BJ (cell line): Measurements from ENCODE around the gene ADRA1B. TPM values are rescaled to one million over a fixed set of nuclear protein-coding genes. Genes with fewer than 3 reads are reported as not detected.

ENCODE experiments used
- CTCF ChIA-PET: fragments of 350-600 bp; formaldehyde crosslinking; extraction: SDS; loops from one replicate; lab custom pipeline; 2021; ENCODE audit warnings: antibody characterized with exemption, inconsistent platforms; lab: Yijun Ruan, JAX
- POLR2A ChIA-PET: fragments of 300-600 bp; sonication (Branson Sonifier 250); formaldehyde crosslinking; extraction: SDS; loops from one replicate; lab custom pipeline; 2021; ENCODE audit warnings: antibody characterized with exemption; lab: Charles Lee
- DNase-seq: peaks from one replicate; pipeline ENCODE4 v3.0.0-alpha.2; 2011; ENCODE audit warnings: low read depth
- H3K27me3 ChIP-seq: 2 replicates; pipeline ENCODE4 v1.6.0; 2011; ENCODE audit warnings: low read length; ENCODE audit not compliant: control insufficient read depth, insufficient read depth
- H3K36me3 ChIP-seq: 2 replicates; pipeline ENCODE4 v1.5.1; 2011; ENCODE audit warnings: low read length; ENCODE audit not compliant: control insufficient read depth, insufficient read depth
- H3K4me3 ChIP-seq: 2 replicates; pipeline ENCODE4 v1.5.1; 2011; ENCODE audit warnings: low read depth, mild to moderate bottlenecking, control low read depth, low read length
- CTCF ChIP-seq: IDR thresholded peaks from 2 replicates; pipeline ENCODE4 v1.5.1; 2011; ENCODE audit warnings: low read depth, mild to moderate bottlenecking, control low read depth, inconsistent platforms, low read length, moderate library complexity; ENCODE audit not compliant: insufficient read depth
- polyA plus RNA-seq: library from polyadenylated mRNA; depleted of rRNA; stranded (reverse); fragments of >200 nt; gene quantifications from 2 replicates; pipeline ENCODE4 v1.2.3, GENCODE V29; 2011

The ADRA1B gene
- polyA plus RNA-seq, 1 experiment = 2.1 TPM

- H3K4me3 ChIP-seq = no peak overlapping the region
- no peaks in the 10 kb centered on the region for H3K36me3 ChIP-seq
- TF ChIP-seq CTCF = no peak
- no peaks in the 10 kb centered on the region for H3K27me3 ChIP-seq
- DNase-seq = no peak
- ChIA-PET CTCF (interaction anchor here (0.6 to 11.5 kb wide), 8 partner anchors 10 to 475 kb away, joined by 3 to 91 read pairs (median 8); no protein-coding TSS in a partner anchor), POLR2A (interaction anchor here (0.6 kb wide), 1 partner anchor 196 kb away, joined by 23 read pairs; no protein-coding TSS in a partner anchor)
Observed at GRCh38 chr5:159917994-159918393, 1.7 kb downstream of the ADRA1B start.

- CTCF ChIA-PET = no interaction called here
- POLR2A ChIA-PET = no interaction called here
- TF ChIP-seq CTCF = no peak
- Histone ChIP-seq H3K4me3 (no peak overlapping the region), H3K36me3 (no peaks in the 10 kb centered on the region), H3K27me3 (peaks cover 2% of the 10 kb centered on the region; the same call in 1 of the 2 replicates)
- DNase-seq = no peak
Observed at GRCh38 chr5:159921721-159922120, 5.4 kb downstream of the ADRA1B start.

- CTCF ChIA-PET = no interaction called here
- TF ChIP-seq CTCF = no peak
- Histone ChIP-seq H3K4me3 (no peak overlapping the region), H3K36me3 (no peaks in the 10 kb centered on the region), H3K27me3 (peaks cover 2% of the 10 kb centered on the region; the same call in 1 of the 2 replicates)
- POLR2A ChIA-PET = no interaction called here
- DNase-seq = no peak
Observed at GRCh38 chr5:159923008-159923407, 6.7 kb downstream of the ADRA1B start.

GRCh38 chr5:159928122-159928909 lies 12.0 kb downstream of the ADRA1B start:
- peak; percentile 46 for DNase-seq
- H3K27me3 ChIP-seq = peaks cover 2% of the 10 kb centered on the region; the same call in 1 of the 2 replicates
- ChIA-PET CTCF (interaction anchor here (0.7 to 1.8 kb wide), 6 partner anchors 9 to 17 kb away, joined by 3 to 4 read pairs (median 4); partner anchors contain the start of gene ADRA1B), POLR2A (interaction anchor here (0.5 to 0.7 kb wide), 2 partner anchors 9 to 1268 kb away, joined by 3 read pairs; no protein-coding TSS in a partner anchor)
- TF ChIP-seq CTCF = no peak
- H3K4me3 ChIP-seq = no peak overlapping the region
- no peaks in the 10 kb centered on the region for H3K36me3 ChIP-seq

- no peak overlapping the region for H3K4me3 ChIP-seq
- no peaks in the 10 kb centered on the region for H3K36me3 ChIP-seq
- ChIA-PET CTCF (interaction anchor here (1.0 kb wide), 1 partner anchor 16 kb away, joined by 3 read pairs; no protein-coding TSS in a partner anchor), POLR2A (no interaction called here)
- DNase-seq = no peak
- peaks cover 2% of the 10 kb centered on the region; the same call in 1 of the 2 replicates for H3K27me3 ChIP-seq
- no peak for TF ChIP-seq CTCF
Observed at GRCh38 chr5:159929176-159929575, 12.9 kb downstream of the ADRA1B start.
